ENCODE measurements around the gene CDC14B.

- TF ChIP-seq, protein P1, sequence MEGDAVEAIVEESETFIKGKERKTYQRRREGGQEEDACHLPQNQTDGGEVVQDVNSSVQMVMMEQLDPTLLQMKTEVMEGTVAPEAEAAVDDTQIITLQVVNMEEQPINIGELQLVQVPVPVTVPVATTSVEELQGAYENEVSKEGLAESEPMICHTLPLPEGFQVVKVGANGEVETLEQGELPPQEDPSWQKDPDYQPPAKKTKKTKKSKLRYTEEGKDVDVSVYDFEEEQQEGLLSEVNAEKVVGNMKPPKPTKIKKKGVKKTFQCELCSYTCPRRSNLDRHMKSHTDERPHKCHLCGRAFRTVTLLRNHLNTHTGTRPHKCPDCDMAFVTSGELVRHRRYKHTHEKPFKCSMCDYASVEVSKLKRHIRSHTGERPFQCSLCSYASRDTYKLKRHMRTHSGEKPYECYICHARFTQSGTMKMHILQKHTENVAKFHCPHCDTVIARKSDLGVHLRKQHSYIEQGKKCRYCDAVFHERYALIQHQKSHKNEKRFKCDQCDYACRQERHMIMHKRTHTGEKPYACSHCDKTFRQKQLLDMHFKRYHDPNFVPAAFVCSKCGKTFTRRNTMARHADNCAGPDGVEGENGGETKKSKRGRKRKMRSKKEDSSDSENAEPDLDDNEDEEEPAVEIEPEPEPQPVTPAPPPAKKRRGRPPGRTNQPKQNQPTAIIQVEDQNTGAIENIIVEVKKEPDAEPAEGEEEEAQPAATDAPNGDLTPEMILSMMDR (IDR thresholded peaks at IDR 0.05; ENCODE audit: low read length): no peak
- no peak for TF ChIP-seq EZH2phosphoT487 (IDR thresholded peaks at IDR 0.05; ENCODE audit: low read length)
- no peak for TF ChIP-seq EZH2 (optimal IDR thresholded peaks at IDR 0.05; ENCODE audit: low read depth, low read length)
Observed at GRCh38 chr9:96497117-96497399, 122.6 kb downstream of the CDC14B start.

Data from MM.1S (cell line).